Head of caudate nucleus (tissue), 42 donors: ENCODE results near the gene PSMD1.
A peak's percentile ranks its signal among the peaks of the same experiment; 100 is the strongest.

Experiments
- DNase-seq, 42 donors: peaks; one replicate each; pipeline versions ENCODE4 v3.0.0 to v3.0.0-alpha.2; 2020 to 2021; ENCODE audit warnings: mixed read lengths in 7 of 42
- intact Hi-C: fragments of 100-400 bp; cut with DNase I; formaldehyde crosslinking; loops from one replicate; pipeline ENCODE4 v1.15.0; 2022

Gene PSMD1

GRCh38 chr2:231211486-231211885, 154.8 kb downstream of the PSMD1 start:
- intact Hi-C loops, result no loop called here

DNA sequence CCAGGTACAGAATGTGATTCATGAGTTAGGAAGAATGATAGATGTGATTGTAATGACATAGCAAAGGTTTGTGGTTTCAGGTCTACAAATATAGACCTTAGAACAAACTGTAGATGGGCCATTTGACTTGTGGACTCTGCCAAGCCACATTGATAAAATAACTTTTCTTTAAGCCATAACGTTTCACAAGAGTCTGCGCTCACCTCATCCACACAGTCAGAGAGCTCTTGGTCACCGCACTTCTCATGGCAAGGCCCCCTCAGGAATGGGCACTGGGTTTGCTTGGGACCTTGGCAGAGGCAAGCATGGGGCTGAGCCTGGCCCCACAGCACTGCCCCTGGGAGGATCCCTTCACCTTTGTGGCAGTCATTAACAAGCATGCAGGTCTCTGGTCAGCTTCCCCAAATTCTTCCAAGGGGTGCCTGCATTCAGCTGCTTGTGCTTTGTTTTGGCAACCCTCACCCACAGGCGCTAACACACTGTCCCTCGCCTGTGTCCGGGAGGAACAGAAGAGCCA, 155.7 kb downstream of the PSMD1 start:
- intact Hi-C loops, result no loop called here

More at GRCh38 chr2:231211486-231211885, 154.8 kb downstream of the PSMD1 start:
- no peak for DNase-seq

GRCh38 chr2:231213931-231214642, 157.4 kb downstream of the PSMD1 start:
- intact Hi-C loops, result no loop called here
- DNase-seq, result peak in 2 of 42 donors; percentile 10 to 46

More for the DNA sequence above, 155.7 kb downstream of the PSMD1 start:
- DNase-seq, result no peak

GRCh38 chr2:231218366-231218765, 161.7 kb downstream of the PSMD1 start:
- peak in 16 of 42 donors; percentile 18 to 68 (median 41) for DNase-seq

DNA sequence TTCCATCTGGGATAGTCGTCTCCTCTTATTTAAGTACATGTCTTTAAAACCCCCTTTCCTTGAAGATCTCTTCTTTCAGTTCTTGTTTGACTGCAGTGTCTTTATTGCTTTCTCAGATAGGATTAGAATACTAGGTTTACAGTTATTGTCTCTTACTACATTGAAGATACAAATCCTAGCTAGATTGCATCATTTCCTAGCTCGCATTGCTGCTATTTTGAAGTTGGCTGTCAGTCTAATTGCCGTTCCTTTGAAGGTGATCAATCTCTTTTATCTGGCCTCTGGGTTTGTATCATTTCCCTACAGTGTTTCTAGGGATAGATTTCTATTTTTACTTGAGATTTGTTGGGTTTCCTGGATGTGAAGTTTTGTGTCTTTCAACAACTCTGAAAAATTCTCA, 162.6 kb downstream of the PSMD1 start:
- DNase-seq, result no peak
- intact Hi-C loops, result no loop called here

More at GRCh38 chr2:231218366-231218765, 161.7 kb downstream of the PSMD1 start:
- intact Hi-C loops, result no loop called here

- intact Hi-C loops, result no loop called here
- DNase-seq, result no peak
These were observed 165.1 kb downstream of the PSMD1 start for GRCh38 chr2:231221761-231222160.
